SK-N-DZ (cell line): Measurements from ENCODE around the gene EID2.
A peak's percentile ranks its signal among the peaks of the same experiment; 100 is the strongest.

ENCODE experiments used
- DNase-seq: peaks from one replicate; pipeline ENCODE4 v3.0.0-alpha.2; 2015; ENCODE audit warnings: low spot score
- small RNA-seq, 2 experiments: library from RNA; depleted of rRNA; stranded (forward); fragments of <200 nt; gene quantifications; one replicate each; pipeline ENCODE3, GENCODE V24; 2014

EID2 gene

DNA sequence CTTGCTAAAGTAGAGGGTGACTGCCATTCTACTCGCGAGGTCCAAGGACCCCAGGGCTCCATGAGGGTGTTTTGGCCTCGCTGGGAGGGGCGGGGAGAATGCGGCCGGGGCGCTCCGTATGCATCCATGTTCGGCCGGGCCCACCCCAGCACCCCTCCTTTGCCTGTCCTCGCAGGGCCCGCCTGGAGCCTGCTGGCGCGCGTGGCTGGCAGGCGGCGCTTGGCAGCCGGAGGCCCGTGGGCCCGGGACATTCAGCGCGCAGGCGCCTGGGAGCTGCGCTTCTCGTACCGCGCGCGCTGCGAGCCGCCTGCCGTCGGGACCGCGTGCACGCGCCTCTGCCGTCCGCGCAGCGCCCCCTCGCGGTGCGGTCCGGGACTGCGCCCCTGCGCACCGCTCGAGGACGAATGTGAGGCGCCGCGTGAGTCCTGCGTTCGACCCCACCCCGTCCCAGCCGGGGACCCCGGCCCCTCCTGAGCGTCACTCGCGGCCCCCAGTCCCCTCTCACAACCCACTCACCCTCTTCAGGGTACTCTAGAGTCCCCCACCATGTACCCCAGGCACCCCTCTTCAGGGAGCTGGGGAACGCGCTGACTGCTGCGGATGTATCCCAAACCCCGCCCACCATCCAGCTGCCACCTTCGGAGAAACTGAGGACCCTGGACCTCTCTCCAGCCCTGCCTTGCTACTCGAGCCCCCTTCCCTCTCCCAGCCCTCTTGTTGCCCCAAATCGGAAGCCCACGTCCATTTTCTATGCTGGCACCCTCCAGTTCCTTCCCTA is 37.1 kb downstream of the EID2 start:
- DNase-seq, result no peak

DNA sequence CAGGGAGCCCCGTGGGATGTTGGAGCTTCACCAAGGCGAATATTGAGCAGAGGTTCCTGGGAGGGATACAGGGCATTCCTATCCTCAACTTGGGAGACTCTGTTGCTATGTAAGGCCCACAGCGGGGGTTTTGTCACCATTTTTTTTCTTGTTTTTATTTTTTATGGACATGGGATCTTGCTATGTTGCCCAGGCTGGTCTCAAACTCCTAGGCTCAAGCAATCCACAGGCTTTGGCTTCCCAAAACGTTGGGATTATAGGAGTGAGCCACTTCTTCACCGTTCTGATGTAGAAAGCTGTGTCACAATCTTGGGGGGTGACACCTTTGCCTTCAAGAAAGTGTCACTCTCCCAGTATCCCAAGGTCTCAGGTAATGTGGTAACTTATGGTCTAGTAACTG is 38.6 kb downstream of the EID2 start:
- no peak for DNase-seq

DNA sequence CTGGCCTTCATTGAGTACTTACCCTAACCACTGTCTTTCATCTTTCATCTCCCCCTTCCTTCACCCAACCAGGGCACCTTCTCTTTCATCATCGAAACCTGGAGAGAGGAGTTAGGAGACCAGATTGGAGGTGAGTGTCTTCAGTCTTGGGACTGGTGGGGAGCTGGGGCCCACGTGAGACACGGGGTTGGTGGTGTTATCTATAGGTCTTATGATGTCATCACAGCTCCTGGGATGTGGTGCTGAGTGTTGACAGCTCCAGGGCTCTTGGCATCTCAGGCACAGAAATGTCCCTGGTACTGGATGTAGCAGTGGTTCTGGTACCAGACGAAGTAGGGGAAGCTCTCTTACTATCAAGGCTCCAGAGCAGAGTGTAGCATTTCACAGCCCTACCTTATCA is 39.4 kb downstream of the EID2 start:
- no peak for DNase-seq

DNA sequence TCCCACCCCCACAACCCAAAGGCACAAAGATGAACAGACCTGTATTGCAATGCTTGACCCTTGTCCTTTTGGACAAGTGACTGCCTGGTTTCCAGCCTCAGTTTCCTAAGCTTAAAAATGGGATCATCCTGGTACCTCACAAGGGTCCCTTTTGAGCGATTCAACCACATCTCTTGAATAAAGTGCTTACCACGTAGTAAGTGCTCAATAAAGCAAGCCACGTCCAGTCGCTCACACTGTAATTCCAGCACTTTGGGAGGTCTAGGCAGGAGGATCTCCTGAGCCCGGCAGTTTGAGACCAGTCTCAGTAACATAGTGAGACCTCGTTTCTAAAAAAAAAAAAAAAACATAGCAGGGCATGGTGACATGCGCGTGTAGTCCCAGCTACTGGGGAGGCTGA is 40.0 kb downstream of the EID2 start:
- no peak for DNase-seq

DNA sequence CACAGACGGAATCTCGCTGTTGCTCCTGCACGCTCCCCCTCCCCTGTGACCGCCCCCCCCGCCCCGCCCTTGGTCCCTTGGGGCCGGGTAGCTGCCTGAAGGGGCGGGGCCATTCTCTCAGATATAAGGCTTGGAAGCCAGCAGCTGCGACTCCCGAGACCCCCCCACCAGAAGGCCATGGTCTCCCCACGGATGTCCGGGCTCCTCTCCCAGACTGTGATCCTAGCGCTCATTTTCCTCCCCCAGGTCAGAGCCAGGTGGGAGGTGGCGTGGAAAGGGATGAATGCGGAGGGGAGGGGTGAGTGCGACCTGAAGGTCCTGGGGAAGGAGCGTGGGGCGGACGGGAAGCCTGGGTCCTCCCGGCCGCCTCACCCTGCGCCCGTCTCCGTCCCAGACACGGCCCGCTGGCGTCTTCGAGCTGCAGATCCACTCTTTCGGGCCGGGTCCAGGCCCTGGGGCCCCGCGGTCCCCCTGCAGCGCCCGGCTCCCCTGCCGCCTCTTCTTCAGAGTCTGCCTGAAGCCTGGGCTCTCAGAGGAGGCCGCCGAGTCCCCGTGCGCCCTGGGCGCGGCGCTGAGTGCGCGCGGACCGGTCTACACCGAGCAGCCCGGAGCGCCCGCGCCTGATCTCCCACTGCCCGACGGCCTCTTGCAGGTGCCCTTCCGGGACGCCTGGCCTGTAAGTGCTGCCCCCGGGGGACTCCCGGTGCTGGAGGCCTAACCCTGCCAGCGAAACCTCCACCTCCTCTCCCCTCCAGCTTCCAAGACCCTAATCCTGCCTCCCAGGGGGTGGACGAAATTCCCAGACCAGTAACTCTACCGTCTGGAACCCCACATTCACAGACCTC is 40.9 kb downstream of the EID2 start, which contains the start of gene DLL3:
Gene DLL3 (plus strand): TSS at position 150 of the 845 bp plus-strand sequence. CDS start 28 bp downstream, at position 178.
- DNase-seq, result peak; percentile 80

DNA sequence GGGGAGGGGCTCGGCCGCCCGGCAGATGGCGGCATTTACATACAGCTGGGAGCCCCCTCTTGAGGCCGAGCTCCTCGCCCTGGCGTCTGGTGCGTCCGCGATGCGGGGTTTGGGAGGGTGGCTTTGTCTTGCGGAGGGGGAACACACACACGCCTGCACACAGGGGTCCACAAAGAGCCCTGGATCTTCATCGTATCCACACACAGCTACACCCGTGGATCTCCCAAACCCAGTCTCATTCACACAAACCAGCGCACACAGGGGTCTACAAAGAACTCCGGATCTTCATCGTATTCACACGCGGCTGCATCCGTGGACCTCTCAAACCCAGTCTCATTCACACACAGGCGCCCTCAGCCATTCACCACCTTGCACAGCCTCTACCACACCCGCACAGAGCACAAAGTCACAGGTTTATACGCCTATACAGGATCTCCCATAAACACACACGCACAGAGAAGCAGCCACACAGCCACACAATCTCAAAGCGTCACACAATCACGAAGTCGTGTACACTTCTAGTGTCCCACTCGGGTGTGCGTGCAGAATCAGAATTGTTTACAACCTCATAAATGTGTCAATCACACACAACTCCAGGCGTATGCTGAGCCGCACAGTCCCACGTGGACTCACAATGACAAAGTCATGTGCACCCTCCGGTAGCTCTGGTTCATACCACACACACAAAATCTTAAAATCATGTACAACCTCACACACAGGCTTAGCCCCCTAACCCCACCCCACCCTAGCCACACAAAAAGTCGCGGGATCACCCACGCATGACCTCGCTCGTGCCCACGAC is 41.8 kb downstream of the EID2 start:
- DNase-seq, result peak; percentile 93

DNA sequence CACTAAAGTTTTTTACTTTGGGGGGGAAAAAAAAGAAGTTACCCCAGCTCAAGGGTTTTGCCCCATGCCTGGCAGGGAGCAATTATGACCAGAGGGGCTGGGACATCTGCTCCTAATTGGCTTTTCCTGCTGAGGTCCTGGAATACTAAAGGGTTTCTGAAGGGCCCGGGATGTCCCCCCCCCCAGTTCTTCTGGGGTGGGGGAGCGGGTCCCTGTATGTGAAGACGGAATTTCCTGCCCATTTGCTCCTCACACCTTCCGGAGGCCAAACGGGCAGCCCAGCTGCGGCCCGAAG is 42.3 kb downstream of the EID2 start:
- no peak for DNase-seq

DNA sequence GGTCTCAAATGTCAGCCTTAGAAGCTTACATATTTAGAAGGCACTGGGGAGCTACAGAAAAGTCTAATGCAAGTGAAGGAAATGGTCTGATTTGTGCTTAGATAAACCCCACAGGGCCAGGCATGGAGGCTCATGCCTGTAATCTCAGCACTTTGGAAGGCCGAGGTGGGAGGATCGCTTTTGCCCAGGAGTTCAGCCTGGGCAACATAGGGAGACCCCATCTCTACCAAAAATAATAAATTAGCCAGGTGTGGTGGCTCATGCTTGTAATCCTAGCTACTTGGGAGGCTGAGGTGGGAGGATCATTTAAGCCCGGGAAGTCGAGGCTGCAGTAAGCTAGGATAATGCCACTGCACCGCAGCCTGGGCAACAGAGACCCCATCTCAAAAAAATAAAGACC is 43.9 kb downstream of the EID2 start:
- no peak for DNase-seq

DNA sequence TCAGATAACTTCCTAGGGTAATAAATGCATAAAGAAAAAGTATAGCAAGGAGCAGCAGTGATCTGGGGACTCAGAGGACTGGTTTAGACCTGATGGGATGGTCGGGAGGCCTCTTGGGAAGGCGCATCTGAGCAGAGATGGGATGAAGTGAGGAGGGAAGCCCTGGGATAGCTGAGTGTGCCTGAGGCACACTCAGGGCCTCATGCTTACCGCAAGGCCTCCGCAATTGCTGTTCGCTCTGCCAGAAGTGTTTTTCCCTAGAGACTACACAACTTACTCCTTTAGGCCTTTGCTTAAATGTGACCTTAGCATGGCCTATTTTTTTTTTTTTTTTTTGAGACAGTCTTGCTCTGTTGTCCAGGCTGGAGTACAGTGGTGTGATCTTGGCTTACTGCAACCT is 45.3 kb downstream of the EID2 start:
- no peak for DNase-seq

DNA sequence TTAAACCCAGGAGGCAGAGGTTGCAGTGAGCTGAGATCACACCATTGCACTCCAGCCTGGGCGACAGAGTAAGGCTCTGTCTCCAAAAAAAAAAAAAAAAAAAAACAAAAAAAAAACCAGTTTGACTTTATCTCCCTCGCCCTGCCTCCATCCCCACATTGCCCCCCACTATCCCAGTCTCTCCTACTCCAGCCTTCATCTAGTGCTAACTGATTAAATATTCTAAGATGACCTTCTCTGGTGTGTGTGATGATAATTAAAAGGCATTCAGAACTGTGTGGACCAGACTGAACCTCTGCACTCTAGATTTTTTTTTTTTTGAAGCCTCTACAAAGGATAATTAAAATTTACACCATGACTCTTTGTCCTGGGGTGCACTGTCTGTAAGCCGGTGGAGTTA is 47.2 kb downstream of the EID2 start:
- DNase-seq, result no peak

DNA sequence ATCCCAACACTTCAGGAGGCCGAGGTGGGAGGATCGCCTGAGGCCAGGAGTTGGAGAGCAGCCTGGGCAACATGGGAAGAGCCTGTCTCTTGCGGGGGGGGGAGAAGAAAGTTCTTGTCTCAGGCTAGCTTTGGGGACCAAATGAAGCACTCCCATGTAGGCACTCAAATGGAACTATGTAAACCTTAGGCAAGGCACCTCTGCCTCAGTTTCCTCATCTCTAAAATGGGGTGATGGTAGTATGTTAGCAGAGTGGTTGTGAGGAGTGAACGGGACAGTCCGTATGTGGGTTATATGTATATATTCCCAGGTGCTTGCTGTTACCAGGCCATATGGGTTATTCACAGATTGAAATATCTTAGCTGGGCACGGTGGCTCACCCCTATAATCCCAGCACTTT is 47.7 kb downstream of the EID2 start:
- DNase-seq, result no peak

DNA sequence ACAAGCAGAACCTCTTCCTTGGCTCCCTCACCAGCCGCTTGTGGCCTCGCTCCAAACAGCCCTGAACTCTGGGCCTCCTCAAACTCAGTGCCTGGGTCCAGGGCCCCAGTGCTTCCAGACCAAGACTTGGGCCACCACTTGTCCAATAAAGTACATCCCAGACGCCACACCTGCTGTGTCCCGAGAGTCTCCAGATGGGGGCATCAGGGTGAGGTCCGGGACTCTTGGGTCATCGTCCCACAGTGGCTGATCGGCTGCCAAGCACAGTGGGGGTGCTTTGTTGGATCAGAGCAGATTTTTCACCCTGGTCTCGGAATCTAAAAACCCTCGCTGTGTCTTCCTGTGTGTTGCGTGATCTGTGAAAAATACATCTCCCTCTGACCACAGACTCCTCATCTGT is 50.2 kb downstream of the EID2 start:
- no peak for DNase-seq

Small RNA genes lying within 50 kb of the gene (small RNA-seq; reads per million reads assigned to genes)
- gene RPS29P24, result 0 reads per million in 2 experiments
